NCI-H2029 (cell line): ENCODE measurements around the gene LYL1.

Source experiments
- DNase-seq: peaks from one replicate; lab custom pipeline; 2025; lab: John Stamatoyannopoulos, UW

LYL1 gene

GRCh38 chr19:13129384-13129783, 26.7 kb upstream of the LYL1 start:
- DNase-seq = no peak

DNA sequence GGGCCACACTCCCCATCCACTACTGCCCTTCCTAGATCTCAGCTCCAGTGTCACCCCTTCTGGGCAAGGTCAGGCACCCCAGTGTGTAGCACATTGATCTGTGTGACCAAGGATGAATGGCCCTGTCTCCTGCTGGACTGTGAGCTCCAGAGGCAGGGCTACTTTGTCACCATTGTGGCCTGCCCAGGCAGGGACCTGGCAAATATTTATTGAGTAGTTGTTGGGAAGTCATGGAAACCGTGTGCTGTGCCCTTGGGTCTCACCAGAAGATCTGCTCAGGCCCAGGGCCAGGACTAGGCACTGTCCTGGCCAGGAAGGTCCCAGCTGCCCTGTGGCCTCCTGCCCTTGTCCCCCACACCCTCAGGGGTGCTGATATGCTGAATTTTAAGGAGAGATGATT, 25.9 kb upstream of the LYL1 start:
- no peak for DNase-seq

- DNase-seq = no peak
These were observed 25.3 kb upstream of the LYL1 start for GRCh38 chr19:13127811-13128575.

- no peak for DNase-seq
These were observed 24.4 kb upstream of the LYL1 start for GRCh38 chr19:13127051-13127450.

GRCh38 chr19:13122980-13123957, 20.6 kb upstream of the LYL1 start:
- no peak for DNase-seq

GRCh38 chr19:13122275-13122878, 19.7 kb upstream of the LYL1 start:
- no peak for DNase-seq

DNA sequence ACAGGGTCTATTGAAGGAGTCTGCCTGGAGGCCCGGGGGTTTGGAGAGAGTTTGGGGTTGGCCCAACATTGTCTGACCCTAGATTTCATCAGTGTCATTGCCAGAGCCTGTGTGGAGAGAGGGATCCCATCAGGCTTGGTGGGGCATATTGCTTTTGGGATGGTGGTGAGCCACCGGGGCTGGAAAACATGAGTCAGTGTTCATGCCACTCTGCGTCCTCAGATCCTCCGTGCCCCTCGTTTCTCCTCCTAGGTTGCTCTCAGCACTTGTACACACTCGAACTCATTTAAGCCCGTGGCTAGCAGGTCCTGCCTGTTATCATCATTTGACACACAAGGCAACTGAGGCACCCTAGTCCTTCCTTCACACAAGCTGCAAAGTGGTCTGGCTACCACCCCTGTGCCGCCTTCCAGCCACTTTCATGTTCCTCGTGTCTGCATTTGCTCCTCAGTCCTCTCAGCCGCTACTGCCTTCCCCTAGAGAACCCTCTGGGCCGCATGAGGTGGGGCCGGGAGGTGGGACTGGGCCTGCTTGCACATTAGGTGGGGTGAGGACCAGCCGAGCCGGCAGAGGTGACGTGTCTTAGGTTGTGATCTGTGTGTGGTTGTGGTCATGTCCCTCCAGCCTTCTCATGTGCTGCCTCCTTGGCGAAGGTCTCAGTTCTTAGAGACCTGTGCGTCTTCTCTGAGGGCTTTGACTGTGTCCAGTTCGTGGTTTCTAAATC, 19.1 kb upstream of the LYL1 start:
- DNase-seq = no peak

DNA sequence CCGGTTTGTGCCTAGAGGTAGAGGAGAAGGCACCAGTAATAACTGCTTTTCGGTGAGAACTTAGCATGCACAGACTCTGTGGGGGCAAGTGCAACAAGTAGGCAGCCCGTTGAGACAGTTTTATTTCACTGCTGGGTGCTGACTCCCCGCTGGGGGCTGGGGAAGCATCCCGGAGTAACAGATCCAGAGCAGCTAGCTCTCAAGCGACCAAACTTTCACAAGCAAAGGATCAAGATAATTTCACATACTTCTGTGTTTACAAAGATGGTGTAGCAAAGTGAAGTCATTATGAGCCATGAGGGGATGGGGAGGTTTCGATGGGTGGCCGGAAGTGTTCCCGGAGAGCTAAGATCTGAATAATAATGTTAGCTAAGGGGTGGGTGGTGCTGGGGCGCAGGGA, 18.2 kb upstream of the LYL1 start:
- DNase-seq = no peak

DNA sequence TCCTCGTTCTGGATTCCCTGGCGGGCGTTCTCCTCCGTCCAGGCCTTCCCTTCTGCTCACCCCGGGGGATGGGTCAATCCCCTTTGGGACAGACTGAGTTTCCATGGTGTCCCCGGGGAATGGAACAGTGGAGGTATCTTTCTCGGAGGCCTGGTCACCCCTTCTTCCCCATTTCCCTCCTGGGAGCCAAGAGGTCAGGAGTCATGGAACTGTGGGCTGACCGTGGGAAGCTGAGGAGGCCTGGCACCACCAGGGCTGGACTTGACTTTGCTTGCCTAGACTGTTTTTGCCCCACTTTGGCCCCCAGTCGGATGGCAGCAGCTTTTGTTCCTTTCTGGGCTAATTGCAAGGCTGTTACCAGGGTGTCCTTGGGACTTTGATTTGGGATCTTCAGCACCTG, 17.4 kb upstream of the LYL1 start:
- DNase-seq = no peak

- no peak for DNase-seq
These were observed 17.0 kb upstream of the LYL1 start for GRCh38 chr19:13119627-13120026.

GRCh38 chr19:13118424-13119193, 16.0 kb upstream of the LYL1 start:
- peak; percentile 61 for DNase-seq

DNA sequence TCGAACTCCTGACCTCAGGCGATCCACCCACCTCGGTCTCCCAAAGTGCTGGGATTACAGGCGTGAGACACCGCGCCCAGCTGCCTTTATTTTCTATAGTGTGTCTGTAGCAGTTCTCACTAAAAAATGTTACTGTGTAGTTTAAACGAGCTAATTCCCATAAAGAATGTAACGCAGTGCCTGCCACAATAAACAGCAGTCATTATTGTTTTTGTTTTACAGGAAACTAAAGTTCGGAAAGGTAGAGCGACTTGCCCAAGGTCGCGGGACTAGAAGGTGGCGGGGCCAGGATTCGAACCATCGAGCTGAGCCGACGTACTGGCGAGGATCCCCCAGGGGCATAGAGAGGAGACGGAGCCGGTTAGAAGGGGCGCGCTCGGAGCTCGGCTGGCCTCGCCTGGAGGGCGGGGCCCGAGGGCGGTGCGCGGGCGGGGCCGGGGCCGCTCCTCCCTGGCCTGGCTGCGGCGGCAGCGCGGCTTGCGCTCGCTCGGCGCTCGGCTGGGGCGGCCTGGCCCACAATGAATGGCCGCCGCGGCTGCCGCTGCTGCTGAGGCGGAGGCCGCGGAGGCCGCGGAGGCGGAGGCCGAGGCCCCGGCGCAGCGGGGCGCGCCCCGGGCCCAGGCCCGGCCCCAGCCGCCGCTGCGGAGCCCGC, 15.2 kb upstream of the LYL1 start, which contains the start of gene NACC1:
NACC1 (plus strand) TSS at position 493 of the 652 bp plus-strand sequence. CDS start 16,944 bp downstream, outside the sequence.
- peak; percentile 86 for DNase-seq

DNA sequence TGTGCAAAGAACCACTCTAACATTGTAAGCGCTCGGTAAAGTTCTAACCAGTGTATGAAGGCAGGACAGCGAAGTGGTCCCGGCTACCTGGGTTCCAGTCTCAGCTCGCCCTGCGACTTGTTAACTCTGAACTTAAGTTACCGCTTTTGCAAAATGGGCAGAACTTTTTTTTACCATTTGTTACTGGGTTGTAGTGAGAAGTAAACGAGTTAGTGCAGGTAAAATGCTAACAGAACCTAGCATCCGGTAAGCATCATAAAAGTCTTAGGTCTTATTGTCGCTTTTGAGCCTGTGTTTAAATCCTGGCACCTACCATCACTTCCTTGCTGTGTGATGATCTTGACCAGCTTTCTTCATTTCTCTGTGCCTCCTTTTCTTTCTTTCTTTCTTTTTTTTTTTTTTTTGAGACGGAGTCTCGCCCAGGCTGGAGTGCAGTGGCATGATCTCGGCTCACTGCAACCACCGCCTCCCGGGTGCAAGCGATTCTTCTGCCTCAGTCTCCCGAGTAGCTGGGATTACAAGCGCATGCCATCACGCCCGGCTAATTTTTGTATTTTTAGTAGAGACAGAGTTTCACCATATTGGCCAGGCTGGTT, 14.6 kb upstream of the LYL1 start:
- DNase-seq = no peak

DNA sequence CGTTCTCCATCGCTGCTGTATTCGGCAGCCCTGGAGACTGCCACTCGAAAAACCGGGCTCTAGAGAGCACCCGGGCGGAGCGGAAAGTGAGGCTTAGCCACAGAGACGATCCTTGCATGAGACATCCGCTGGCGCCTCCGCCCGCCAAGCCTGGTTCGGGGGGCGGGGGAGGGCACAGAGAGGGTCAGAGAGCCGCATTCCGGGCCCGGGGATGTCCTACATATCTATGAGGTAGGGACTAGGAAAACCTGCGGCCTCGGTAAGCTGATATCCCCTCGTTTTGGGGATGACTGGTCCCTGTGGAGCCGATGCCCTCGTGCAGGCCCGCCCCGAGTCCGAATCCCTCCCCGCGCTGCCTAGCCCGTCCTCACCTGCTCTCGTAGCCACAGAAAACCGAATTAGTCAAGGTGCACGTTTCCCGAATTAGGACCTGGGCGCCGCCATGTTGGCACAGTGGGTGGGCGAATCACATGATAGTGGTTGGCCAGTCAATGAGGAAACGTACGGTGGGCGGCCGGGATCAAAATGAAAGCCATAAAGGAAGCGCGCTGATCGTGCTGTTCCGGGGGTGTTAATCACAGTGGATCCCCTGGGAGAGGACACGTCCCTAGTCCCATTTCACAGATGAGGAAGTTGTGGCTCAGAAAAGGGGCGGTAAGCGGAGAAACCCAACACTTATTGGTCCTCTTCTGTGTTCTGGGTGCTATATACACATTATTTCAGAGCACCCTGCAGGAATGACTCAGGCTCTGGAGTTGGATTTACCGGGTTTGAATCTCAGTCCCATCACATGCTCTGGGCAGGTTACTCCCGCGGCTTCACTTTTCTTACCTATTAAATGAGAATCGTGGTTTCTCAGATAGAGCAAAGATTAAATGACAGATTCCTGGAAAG, 13.9 kb upstream of the LYL1 start, which contains the start of gene TRMT1:
TRMT1 (minus strand) TSS at position 459 of the 894 bp plus-strand sequence; CDS start at position 118, 341 bp downstream.
- DNase-seq = peak; percentile 90

DNA sequence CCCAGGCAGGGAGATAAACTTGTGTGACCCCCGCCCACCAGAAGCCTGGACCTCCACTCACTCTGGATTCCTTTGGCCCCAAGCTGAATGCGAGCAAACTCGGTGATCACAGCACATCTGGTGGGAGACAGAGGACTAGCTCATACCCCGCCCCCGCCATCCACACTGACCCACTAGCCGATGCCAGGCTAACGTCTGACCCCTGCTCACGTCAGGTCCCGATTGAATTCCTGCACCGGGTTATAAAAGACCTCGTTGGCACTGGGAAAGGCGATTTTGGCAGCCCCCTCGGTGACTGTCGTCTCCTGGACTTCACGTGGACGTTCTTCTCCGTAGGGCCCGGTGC, 13.3 kb upstream of the LYL1 start:
- no peak for DNase-seq

GRCh38 chr19:13112555-13112954, 9.9 kb upstream of the LYL1 start:
- no peak for DNase-seq

DNA sequence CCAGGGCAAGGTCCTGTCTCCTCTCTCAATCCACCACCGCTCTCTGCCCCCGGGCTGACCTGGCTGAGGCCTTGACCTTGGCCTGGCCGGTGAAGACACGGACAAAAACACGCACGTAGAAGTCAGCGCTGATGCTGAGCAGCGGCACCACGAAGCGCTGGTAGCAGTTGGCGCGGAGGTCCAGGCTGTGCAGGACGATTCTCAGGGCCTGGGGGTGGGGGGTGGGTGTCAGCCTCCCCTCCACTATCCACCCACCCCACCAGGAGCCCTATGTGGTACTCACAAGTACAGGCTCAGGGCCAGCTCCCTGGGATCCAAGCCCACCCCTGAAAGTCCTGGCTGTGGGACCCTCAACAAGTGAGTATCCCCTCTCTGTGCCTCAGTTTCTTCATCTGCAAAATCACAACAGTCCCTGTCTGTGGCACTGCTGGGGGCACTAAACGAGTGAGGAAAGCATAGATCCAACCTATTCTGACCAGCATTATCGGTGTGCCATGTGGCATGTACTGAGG, 7.5 kb upstream of the LYL1 start:
- no peak for DNase-seq

DNA sequence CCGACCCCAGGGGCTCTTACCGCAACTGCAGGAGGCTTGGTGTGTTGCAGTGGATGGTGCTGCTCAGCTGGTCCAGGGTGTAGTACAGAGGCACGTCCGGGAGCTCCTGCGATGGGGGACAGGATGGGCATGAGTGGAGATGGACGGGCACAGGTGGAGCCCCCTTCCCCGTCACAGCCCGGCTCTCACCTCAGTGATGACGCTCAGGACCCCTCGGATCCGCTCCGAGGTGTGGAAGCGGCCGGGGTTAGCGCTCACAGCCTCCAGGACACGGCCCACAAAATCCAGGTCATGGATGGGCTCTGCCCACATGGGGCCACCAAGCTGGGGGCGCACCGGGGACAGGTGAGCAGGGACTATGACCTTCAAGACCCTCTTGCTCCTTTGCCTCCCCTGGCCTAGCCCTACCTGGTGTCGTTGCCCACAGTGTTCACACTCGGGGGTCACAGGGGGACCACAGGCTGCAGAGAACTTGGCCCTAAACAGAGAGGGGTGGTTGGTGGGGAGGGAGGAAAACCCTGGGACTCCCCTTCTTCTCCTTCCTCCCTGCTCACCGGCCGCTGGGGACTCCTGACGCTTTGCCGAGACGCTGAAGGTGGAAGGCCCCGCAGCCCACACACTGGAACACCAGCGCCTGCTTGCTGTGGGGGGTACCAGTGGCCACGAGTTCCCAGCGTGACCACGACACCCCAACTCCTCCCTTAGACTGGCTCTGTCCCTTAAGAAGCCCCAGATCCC, 6.9 kb upstream of the LYL1 start:
- DNase-seq = no peak
